PC-9 (cell line): ENCODE results near the gene ZBTB21.

Source experiments
- EZH2 ChIP-seq: fragments of 200-600 bp; sonication (generic); IDR thresholded peaks from 2 replicates; pipeline ENCODE4 v1.8.0; 2017; ENCODE audit warnings: antibody characterized with exemption, low read depth
- TF ChIP-seq, protein P1 (sequence below): fragments of 200-600 bp; sonication (generic); conservative IDR thresholded peaks from 2 replicates; pipeline ENCODE4 v1.6.1; 2017; ENCODE audit warnings: mixed run types, antibody characterized with exemption, mild to moderate bottlenecking, moderate library complexity

DNA sequence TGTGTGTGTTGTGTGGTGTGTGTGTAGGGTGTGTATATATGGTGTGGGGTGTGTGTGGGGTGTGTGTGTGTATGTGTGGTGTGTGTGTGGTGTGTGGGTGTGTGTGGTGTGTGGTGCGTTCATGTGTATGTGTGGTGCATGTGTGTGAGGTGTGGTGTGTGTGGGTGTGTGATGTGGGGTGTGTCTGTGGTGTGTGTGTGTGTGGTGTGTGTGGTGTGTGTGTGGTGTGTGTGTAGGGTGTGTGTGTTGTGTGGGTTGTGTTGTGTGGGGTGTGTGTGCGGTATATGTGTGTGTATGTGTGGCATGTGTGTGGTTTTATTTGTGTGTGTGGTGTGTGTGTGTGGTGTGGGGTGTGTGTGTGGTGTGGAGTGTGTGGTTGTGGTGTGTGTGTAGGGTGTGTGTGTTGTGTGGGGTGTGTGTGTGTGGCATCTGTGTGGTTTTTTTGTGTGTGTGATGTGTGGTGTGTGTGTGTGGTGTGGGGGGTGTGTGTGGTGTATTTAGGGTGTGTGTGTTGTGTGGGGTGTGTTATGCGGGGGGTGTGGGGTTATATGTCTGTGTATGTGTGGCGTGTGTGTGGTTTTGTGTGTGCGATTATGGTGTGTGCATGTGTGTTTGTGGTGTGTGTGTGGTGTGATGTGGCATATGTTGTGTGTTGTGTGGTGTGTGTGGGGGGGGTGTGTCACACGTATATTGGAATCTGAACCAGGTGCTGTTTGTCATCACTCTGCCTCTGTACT lies 17.1 kb upstream of the ZBTB21 start:
- TF ChIP-seq, protein P1, sequence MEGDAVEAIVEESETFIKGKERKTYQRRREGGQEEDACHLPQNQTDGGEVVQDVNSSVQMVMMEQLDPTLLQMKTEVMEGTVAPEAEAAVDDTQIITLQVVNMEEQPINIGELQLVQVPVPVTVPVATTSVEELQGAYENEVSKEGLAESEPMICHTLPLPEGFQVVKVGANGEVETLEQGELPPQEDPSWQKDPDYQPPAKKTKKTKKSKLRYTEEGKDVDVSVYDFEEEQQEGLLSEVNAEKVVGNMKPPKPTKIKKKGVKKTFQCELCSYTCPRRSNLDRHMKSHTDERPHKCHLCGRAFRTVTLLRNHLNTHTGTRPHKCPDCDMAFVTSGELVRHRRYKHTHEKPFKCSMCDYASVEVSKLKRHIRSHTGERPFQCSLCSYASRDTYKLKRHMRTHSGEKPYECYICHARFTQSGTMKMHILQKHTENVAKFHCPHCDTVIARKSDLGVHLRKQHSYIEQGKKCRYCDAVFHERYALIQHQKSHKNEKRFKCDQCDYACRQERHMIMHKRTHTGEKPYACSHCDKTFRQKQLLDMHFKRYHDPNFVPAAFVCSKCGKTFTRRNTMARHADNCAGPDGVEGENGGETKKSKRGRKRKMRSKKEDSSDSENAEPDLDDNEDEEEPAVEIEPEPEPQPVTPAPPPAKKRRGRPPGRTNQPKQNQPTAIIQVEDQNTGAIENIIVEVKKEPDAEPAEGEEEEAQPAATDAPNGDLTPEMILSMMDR = no peak
- TF ChIP-seq EZH2 = no peak
